HG03280 (cell line): Measurements from ENCODE around the gene MYOM1.

Experiments used
- ATAC-seq: cut with Tn5 transposase; IDR thresholded peaks from one replicate; pipeline ENCODE4 v1.9.1; 2021; ENCODE audit warnings: mild to moderate bottlenecking, moderate library complexity; ENCODE audit not compliant: unreplicated experiment

MYOM1 gene

DNA sequence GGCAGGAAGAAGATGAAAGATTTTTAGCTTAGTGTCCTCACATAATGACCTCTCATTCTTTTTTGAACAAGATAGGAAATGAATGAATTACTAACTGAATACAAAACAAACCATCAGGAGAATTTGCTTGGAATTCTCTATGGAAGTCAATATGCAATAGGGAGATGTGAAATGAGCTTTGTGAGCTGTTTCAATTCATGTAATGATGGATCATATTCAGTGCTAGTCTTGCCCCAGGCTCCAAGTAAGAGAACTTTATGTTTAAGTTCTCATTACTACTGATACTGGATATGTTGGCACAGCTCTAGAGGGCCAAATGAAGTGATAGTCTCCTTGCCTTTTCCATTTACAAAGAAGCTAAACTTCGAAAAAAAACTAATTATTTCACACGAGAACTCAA is 29.2 kb downstream of the MYOM1 start:
- no peak for ATAC-seq

DNA sequence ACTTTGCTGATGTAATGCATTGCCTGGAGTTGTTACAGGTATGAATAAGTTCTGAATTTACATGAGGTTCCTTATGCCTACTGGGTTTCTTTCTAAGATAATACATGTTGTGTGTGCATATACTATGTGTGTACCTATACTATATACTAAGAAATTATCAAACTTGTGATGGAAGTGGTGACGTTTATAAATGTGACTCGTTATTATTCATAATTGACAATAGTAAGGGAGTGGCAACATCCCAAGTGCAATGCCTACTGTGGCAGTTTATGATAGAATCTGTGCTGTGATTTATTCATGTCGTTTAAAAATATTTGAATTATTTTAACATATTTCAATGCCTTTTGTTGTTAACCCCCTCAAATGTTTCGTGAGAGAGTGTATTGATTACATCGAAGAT is 29.9 kb downstream of the MYOM1 start:
- ATAC-seq: no peak

DNA sequence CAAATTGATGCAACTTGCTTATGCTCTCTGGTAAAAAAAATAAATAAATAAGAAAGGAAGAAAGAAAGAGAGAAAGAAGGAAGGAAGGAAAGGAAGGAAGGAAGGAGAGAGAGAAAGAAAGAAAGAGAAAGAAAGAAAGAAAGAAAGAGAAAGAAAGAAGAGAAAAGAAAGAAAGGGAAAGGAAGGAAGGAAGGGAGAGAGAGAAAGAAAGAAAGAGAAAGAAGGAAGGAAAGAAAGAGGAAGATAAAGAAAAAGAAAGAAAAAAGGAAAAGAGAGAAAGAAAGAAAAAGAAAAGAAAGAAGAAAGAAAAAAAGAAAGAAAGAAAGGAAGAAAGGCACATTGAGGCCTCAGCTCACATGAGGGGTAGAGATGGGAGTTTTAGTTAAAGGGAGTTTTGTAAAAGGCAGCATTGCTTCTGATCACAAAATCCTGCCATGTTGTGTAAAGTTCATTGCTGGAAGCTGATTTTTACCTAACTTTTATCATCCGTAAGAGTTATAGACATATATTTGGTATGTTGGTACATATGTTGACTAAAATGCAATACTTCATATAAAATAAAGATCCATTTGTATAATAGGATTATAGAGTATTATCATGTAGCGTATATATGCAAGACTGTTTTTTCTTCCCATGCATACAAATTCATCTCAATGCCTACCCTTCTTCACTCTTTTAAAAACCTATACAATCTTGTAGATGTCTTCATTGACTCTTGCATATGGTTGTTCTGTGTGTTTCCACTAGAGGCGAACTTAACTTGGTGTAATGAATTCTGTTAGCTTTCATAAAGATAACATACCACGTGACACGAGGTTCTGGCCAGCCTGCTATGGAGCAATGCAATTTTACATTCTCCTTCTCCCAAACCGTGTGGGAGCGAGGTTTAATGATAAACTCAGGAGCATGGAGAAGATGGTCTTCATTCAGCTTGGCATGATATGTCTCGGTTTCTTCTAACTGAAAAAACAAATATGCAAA is 32.8 kb downstream of the MYOM1 start:
- no peak for ATAC-seq

DNA sequence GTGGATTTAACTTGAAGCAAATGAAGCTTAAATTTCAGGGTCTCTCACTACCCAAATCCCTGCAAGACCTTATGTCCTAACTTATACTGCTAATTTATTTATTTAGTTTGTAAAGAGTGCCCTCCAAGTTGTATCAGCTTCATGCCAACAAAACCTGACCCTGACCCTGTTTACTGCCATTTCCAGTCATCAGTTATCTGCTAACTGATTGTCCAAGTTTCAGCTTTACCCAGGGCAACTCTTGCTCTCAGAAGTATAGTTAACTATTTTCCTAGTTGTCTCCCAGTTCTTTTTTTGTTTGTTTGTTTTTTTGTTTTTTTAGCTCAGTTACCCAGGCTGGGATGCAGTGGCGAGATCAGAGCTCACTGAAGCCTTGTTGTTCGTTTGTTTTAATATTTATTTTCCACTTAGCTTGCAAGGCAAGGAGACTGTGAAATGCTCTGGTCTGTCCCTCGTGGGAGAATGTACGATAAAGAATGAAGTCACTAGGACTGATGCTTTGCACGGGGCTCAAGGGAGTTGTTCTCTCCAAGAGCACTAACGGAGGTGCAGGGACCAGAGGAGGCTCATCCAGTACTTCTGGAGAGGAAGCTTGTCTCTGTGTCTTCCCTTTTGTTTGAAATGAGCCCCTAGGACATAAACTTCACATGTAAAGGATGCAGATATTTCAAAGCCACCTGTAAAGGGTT is 35.3 kb downstream of the MYOM1 start:
- no peak for ATAC-seq

DNA sequence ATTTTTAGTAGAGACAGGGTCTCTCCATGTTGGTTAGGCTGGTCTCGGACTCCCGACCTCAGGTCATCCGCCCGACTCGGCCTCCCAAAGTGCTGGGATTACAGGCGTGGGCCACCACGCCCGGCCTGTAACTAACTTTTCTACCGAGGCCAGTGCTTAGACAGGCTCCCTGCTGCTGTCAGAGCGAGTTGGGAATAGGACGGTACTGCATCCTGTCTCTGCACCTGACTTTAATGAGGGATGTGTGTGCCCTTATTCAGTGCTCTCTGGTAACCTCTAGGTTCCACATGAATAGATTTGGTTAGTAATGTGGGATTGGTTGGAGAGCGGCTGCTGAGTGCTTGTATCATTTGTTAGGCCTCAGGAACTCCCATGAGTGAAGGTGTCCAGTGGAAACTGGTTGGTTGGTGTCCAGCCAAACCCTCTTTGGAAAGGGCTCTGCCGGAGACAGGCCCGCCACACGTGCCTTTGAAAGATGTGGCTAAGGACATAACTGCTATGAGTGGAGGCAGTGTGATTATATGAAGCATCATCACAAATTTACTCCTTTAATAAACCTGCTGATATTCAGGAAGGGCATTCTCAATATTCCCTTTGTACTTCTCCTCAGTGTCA is 36.6 kb downstream of the MYOM1 start:
- ATAC-seq: no peak

DNA sequence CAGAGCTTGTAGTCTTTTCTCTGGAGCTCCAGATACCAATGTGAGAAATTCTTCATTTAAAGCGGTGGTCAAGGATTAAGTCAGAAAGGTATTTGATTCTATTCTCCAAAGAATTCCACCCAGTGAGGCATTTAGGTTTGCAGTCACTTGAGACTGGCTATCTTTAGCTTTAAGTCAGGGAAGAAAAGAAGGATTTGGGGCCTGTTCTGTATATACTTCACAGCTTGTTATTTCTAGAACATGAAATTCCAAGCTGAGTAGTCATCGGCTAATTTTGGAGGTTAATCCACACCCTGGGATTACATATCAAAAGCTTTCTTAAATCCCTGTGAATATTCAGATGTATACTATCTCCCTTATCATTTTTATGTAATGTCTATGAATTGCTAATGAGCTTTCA is 39.4 kb downstream of the MYOM1 start:
- ATAC-seq: no peak

DNA sequence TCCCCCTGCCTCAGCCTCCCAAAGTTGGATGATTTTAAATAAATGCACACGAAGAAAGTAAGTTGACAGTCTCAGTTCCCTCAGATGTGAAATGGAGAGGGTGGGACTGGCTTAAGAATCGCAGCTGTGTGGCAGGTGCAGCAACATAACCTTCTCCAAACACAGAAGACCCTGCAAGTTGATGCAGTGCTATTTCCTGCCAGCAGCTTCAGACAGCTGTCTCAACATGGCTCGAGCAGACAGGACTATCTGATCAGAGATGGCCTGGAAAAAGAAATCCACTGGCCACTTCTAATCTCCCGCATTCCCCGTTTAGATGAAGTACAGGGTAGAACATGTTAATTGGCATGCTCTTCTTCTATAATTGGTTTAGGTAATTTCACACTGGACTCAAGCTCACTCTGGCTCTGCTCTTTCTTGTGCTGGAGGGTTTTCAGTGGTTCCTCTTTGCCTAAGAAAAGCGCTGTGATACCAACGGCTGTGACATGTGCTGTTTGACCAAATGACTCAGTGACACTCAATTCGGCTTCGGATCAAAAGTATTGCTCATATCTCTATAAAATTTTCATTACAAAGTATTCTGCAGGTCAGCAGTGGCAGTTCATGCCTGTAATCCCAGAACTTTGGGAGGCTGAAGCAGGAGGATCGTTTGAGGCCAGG is 40.2 kb downstream of the MYOM1 start:
- ATAC-seq: peak; percentile 41

DNA sequence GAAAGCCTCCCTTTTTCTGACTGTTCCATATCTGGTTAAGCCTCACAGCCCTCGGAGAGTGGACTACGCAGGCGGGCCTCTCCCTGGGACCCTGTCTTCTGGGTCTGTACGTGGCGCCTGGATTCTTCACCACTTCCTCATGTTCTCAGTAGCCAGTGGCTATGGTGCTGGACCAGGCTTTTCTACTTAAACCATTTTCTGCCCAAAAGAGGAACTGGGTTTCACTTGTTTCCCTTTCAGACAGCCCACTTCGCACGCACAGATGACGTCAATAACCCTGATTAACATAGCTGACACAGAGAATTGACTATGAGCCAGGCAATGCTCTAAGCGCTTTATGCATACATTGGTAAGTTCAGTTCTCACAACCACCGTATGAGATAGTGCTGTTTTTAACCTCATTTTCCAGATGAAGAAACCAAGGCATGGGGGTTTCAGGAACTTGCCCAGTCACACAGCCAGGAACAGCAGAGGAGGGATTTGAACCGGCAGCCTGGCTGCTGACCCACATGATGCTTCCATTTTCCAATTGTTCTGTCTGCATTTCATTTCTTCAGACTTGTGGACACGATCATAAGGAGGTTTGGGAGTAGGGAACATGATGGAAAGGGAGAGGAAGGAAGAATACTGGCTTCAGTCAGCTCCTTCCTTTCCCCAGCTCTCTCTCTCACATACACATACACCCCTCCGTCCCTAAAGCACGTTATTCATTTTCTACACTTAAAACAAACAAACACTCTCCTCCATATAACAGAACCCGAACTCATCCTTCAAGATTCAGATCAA is 41.7 kb downstream of the MYOM1 start:
- ATAC-seq: peak; percentile 87

DNA sequence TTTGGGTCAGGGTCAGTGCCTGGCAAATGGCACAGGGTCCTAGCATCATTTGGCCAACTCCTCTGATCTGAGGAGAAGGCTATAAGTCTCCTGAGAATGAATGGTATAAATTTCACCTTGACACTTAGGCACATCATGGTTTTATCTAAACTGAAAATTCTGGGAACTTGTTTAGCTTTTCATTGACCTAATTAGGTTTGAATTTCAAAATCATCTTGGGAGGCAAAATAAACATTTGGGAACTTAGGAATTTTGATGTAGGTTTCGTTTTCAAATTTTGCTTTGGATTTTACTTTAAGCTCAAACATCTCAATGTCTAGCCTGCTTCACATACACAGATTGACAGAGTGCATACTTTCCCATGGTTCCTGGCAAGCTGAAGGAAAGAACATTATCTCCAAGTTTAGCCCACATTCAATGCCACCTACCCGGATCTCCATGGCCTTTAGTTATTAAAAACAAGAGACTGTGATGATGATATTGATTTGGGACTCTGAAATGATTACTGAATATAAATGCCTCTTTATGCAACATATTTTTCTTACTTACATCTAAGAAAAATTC is 44.5 kb downstream of the MYOM1 start:
- ATAC-seq: no peak

DNA sequence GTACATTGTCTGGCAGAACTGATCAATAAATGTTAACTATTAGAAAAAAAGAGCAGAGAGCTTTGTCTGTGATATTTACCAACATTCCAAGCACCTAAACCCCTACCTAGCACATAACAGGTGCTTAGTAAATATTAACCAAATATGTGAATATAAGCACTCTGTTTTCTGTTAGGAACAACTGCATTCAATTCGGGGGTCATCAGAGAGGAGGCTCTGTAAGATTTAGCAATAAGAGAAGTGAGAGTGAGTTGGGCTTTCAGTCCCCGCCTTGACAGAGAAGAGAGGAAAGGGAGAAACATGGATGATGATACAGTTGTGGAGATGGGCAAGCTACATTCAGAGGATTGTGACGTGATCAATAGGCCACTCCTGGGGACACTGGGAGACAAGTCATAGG is 47.7 kb downstream of the MYOM1 start:
- no peak for ATAC-seq

DNA sequence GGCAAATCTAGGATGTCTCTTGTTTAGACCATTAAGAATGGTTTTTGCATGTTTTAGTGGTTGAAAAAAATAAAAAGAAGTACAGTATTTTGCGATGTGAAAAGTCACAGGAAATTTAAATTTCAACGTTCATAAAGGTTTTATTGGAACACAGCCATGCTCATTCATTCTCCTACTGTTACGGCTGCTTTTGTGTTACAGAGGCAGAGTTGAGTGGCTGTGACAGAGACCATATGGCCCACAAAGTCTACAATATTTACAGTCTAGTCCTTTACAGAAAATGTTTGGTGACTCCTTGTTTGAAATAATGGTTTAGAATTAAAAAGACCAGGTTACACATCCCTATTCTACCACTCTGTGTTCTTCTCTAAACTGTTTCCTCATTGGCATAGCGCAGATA is 48.1 kb downstream of the MYOM1 start:
- no peak for ATAC-seq

DNA sequence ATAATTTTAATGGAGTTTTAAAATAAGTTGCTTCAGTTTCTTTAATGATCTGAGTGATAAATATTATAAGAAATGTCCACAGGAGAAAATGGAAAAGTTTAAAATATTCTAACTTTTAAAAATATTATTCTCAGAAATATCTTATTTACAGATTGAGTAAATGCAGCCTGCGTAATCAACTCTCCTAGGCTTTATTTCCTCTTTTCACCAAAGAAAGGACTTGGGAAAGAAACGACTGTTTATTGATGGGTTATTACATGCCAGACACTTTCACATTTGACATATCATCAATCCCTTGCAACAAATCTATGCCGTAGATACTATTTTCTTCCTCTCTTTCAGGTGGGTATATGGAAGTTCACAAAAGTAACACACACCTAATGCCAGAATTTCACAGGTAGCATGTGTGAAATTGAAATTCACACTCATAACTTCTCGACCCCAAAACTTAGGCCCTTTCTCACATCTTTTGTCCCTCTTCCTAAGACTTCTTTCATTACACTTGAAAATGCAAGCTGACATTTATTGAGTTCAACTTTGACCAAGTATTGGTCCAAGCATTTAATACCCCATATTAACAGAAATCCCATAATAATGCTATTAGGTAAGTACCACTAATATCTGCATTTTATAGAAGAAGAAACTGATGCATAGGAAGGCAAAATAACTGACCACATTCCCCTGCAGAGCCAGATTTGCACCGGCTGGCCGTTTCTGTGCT is 49.2 kb downstream of the MYOM1 start:
- ATAC-seq: no peak

DNA sequence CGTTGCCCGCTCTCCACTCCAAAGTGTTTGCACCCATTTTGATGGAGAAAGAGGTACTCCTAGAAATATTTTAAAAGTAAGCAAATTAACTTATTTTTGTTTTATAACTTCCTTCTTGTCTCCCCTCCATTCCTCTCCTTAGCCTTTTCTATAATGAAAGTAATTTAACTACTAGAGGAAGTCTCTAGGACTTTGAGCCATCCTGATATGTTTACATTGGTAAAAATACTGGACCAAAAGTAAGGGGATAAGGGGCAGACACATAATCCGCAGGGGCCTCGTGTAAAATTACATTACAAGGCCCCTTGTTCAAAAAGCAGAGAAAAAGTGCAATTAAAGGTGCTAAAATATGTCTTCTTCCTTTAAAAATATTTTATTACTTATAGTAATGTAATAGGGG is 55.4 kb downstream of the MYOM1 start:
- no peak for ATAC-seq

DNA sequence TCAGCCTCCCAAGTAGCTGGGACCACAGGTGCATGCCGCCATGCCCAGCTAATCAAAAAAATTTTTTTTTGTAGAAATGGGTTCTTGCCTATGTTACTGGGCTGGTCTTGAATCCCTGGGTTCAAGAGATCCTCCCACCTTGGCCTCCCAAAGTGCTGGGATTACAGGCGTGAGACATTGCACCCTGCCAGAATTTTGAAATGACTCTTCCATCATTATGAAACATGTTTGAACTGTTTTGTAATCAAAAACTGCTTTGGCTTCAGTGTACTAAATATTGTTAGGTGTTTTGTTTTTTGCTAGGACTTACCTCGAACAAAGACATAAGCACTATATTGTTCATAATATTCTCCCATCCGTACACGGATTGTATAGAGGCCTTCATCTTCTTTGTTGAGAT is 55.8 kb downstream of the MYOM1 start:
- no peak for ATAC-seq

DNA sequence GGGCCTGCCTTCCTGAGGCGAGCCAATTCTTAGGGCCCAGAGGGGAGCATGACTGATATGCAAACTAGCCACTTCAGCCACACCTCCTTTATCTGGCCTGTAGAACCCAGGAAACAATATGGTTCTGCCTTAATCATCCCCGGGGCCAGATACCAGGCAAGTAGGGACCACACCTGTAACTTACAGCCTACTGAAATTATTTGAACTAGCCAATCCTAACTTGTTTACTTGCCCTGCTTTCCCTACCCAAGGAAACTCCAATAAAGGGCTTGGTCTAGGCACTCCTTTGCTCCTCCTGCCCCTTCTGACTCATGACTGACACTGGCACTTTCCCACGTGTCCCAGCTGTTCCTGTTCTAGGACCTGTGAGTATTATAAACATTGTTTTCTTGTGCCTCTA is 57.6 kb downstream of the MYOM1 start:
- no peak for ATAC-seq

DNA sequence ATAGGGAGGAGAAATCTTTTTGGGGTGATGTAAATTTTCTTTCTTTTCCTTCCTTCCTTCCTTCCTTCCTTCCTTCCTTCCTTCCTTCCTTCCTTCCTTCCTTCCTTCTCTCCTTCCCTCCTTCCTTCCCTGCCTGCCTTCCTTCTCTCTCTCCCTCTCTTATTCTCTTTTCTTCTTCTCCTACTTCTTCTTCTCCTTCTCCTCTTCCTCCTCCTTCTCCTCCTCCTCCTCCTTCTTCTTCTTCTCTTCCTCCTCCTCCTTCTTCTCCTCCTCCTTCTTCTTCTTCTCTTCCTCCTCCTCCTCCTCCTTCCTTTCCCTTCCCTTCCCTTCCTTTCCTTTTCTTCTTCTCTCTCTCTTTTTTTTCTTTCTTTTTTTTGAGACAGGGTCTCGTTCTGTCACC is 59.9 kb downstream of the MYOM1 start:
- no peak for ATAC-seq

DNA sequence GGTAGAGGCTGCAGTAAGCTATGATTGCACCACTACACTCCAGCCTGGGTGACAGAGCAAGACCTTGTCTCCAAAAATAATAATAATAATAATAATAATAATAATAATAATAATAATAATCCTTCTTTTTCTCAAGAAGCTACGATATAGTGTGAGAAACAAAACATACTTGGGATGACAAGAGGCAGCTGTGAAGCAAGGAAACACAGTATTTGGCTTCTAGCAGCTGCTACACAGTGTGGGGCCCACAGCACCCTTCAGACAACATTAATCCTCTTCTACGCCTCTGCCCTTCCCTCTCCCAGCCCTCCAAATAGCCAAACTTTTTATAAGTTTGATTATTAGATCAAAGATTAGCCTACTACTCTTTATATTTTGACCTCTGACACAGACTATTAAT is 62.2 kb downstream of the MYOM1 start:
- no peak for ATAC-seq

DNA sequence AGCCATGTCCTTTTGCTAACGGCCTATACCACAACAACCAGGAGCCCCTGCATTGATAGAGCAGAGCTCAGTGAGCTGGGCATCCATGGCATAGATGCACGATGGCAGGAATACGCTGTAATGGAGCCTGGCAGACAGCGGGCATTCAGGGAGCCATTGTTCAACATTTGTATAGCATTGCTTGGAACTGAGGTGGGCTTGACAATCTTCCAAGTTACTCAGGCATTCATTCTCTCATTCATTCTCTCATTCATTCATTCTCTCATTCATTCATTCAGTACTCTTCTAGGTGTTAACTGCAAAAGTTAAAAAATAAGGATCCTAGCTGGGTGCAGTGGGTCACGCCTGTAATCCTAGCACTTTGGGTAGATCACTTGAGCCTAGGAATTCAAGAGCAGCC is 62.7 kb downstream of the MYOM1 start:
- ATAC-seq: no peak

DNA sequence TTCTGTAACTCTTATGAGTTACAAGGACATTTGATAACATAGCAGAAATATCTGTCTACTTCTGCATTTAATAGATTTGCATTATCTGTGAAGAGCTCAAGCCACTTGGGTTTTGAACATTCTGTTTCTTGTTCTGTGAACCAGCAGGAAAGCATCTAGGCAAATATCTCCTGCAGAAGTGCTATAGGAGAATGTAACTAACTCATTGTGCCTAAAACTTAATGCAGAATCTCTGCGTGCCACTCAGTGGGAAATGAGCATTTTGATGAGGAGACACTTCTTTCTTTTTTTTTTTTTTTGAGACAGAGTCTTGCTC is 63.5 kb downstream of the MYOM1 start:
- no peak for ATAC-seq

DNA sequence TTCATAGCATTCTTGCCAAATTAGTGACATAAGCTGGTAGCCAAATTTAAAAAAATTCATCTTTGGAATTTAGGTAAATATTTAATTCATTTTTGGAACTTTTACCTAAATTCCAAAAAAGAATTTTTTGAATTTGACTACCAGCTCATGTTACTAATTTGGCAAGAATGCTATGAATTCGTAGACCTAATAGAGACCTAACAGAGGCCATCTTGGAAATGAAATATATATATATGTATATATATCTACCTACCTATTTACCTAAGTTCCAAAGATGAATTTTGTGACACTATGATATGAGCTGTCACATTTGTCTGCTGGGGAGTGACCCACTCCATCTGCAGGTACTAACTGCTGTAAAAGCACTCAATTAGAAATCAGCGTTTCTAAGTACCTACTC is 65.6 kb downstream of the MYOM1 start:
- ATAC-seq: no peak
